Body of pancreas (tissue), 4 donors: ENCODE results near the gene HIBCH. TPM values are rescaled to one million over a fixed set of nuclear protein-coding genes. Genes with fewer than 3 reads are reported as not detected.

Experiments used
- ATAC-seq: fragments of 150-250 bp; one replicate; pipeline ENCODE4 v1.9.1; 2016
- DNase-seq, 4 donors: peaks; one replicate each; pipeline ENCODE4 v3.0.0-alpha.2; 2019
- H3K27ac ChIP-seq, 4 donors: fragments of 200-600 bp; sonication (generic); 1 replicate in 3 of 4; 2 replicates in 1 of 4; pipeline versions ENCODE4 v1.5.1 to v1.6.1; 2016 to 2019; ENCODE audit warnings: mild to moderate bottlenecking in 1 of 4, mixed read lengths in 1 of 4, moderate library complexity in 1 of 4
- H3K27me3 ChIP-seq, 2 donors: fragments of 200-600 bp; sonication (generic); one replicate each; pipeline ENCODE4 v1.6.0; 2016; ENCODE audit warnings: mild to moderate bottlenecking in 1 of 2
- H3K36me3 ChIP-seq, 2 donors: fragments of 200-600 bp; sonication (generic); replicated peaks in 1 of 2; 2 replicates each; pipeline ENCODE4 v1.5.1; 2016; ENCODE audit warnings: low read depth in 2 of 2; ENCODE audit not compliant: insufficient read depth in 1 of 2
- H3K4me1 ChIP-seq: fragments of 200-600 bp; sonication (generic); one replicate; pipeline ENCODE4 v1.6.0; 2016
- H3K4me3 ChIP-seq, 2 donors: fragments of 200-600 bp; sonication (generic); 1 replicate in 1 of 2; 2 replicates in 1 of 2; pipeline ENCODE4 v1.5.1; 2016 to 2019
- H3K9me3 ChIP-seq, 3 donors: fragments of 200-600 bp; sonication (generic); 1 replicate in 2 of 3; 2 replicates in 1 of 3; pipeline ENCODE4 v1.5.1; 2016
- CTCF ChIP-seq, 7 experiments: fragments of 450-650 bp in 4 of 7; fragments of 200-600 bp in 3 of 7; sonication (generic) in 3 of 7; IDR thresholded peaks; one replicate each; pipeline ENCODE4 v1.5.1; 2016 to 2019; ENCODE audit warnings: antibody characterized with exemption in 7 of 7
- POLR2A ChIP-seq, 3 donors: fragments of 450-650 bp; IDR thresholded peaks; one replicate each; pipeline ENCODE4 v1.6.1; 2016; ENCODE audit warnings: antibody characterized with exemption in 3 of 3, mild to moderate bottlenecking in 2 of 3
- WGBS, 2 donors: methylation state at CpG; one replicate each; pipeline ENCODE4 v1.1.5; 2017; 5-methylcytosine and 5-hydroxymethylcytosine counted together
- intact Hi-C: fragments of 100-400 bp; cut with DNase I; formaldehyde crosslinking; loops from one replicate; pipeline ENCODE4 v1.15.1; 2023
- total RNA-seq, 2 donors: library from RNA; depleted of rRNA; stranded (reverse); fragments of >200 nt; gene quantifications; one replicate each; pipeline ENCODE4 v1.1.0, GENCODE V29; 2016

The HIBCH gene
- total RNA-seq, 2 donors from 2014 or later: 19.4 to 21.3 TPM

DNA sequence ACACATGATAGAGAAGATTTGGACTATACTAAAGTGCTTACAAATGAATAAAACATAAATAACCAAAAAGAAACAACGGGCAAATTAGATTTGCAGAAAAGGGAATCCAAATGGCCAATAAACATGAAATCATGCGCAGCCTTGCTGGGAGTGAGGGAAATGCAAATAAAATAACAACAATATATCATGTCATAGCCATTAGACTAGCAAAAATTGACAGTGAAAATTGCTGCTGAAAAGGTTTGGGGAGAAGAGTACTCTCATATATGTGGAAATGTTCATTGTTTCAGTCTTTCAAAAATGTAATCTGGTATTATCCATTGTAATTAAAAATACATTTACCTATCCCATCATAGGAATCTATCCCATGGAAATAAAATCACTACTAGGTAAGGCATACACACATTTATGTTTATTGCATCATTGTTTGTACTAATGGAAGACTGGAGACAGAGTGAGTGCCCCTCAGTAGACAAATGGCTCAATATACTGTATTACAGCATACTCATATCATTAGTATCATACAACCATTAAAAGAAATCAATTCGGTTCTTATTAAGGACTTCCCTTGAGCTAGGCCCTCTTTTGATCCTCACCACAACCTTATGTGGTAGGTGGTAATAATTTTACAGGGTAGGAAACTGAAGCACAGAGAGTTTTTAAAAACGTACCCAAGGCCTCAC lies 163.0 kb downstream of the HIBCH start:
- 78 to 80% methylated on average over 4 of the region's 4 CpGs for WGBS, 2 donors
- ATAC-seq (no peak), DNase-seq (no peak)
- H3K4me1 ChIP-seq: no peaks in the 10 kb centered on the region
- no peak overlapping the region for H3K27ac ChIP-seq
- TF ChIP-seq CTCF (IDR thresholded peaks at IDR 0.05): no peak
- no peak for TF ChIP-seq POLR2A (IDR thresholded peaks at IDR 0.05)
- H3K9me3 ChIP-seq: no peaks in the 10 kb centered on the region
- H3K27me3 ChIP-seq: no peaks in the 10 kb centered on the region
- H3K4me3 ChIP-seq: no peak overlapping the region
- H3K36me3 ChIP-seq: no peaks in the 10 kb centered on the region
- intact Hi-C loops: no loop called here

Other genes starting within 250 kb of the HIBCH start
- 10 to 100 TPM; 17.6 to 19.8 TPM for gene INPP1, start 23.8 kb upstream of the HIBCH start, total RNA-seq
- 10 to 100 TPM; 38.7 to 46.8 TPM for gene MFSD6, start 88.5 kb upstream of the HIBCH start, total RNA-seq
- 1 to 10 TPM; 3.0 to 3.9 TPM for gene NEMP2, start 214.9 kb upstream of the HIBCH start, total RNA-seq